Psoas muscle (tissue), 8 donors: ENCODE measurements around the gene ZNF268. TPM values are rescaled to one million over a fixed set of nuclear protein-coding genes. Genes with fewer than 3 reads are reported as not detected.

Source experiments
- ATAC-seq, 4 donors: fragments of 200-7000 bp; cut with Tn5 transposase; one replicate each; pipeline ENCODE4 v1.9.1; 2020; ENCODE audit warnings: moderate library complexity in 3 of 4, mild to moderate bottlenecking in 2 of 4
- DNase-seq, 2 donors: peaks; one replicate each; pipeline ENCODE4 v3.0.0-alpha.2; 2020
- H3K27ac ChIP-seq: fragments of 200-600 bp; one replicate; pipeline ENCODE4 v1.8.0; 2022
- H3K27me3 ChIP-seq, 3 donors: fragments of 200-600 bp in 1 of 3; one replicate each; pipeline versions ENCODE4 v1.6.1 to v1.8.0; 2013 to 2022; ENCODE audit warnings: low read length in 2 of 3, mild to moderate bottlenecking in 2 of 3, moderate library complexity in 1 of 3; ENCODE audit not compliant: insufficient read depth in 3 of 3
- H3K36me3 ChIP-seq, 2 donors: fragments of 200-600 bp in 1 of 2; one replicate each; pipeline versions ENCODE4 v1.6.1 to v1.8.0; 2013 to 2022; ENCODE audit warnings: low read depth in 1 of 2, mild to moderate bottlenecking in 1 of 2, moderate library complexity in 1 of 2; ENCODE audit not compliant: insufficient read depth in 1 of 2
- H3K4me1 ChIP-seq: fragments of 200-600 bp; one replicate; pipeline ENCODE4 v1.8.0; 2022
- H3K4me3 ChIP-seq: fragments of 200-600 bp; one replicate; pipeline ENCODE4 v1.8.0; 2022; ENCODE audit warnings: mild to moderate bottlenecking
- H3K9me3 ChIP-seq: fragments of 200-600 bp; one replicate; pipeline ENCODE4 v1.8.0; 2022
- WGBS, 3 donors: extraction: QIAGEN DNeasy Blood & Tissue Kit; methylation state at CpG; one replicate each; pipeline versions ENCODE4 v1.1.6 to v1.1.7; 2013; 5-methylcytosine and 5-hydroxymethylcytosine counted together
- intact Hi-C, 2 donors: fragments of 100-400 bp; cut with DNase I; formaldehyde crosslinking; loops; one replicate each; pipeline versions ENCODE4 v1.11.0 to v1.14.2; 2022
- polyA plus RNA-seq, 3 donors: library from polyadenylated mRNA; stranded (reverse); fragments of 200-250 nt; gene quantifications; one replicate each; pipeline ENCODE4 v1.2.3, GENCODE V29; 2013
- total RNA-seq, 4 donors: library from RNA; stranded (reverse); fragmentation: NEBNext Ultra II Directional in 2 of 4; extraction: Animal tissue kit (Norgen Biotek cat#: 25700) in 2 of 4; gene quantifications; one replicate each; pipeline versions ENCODE4 v1.2.1 to v1.2.4, GENCODE V29; 2021 to 2023
- TF ChIP-seq, protein P1 (sequence below): fragments of 200-600 bp; IDR thresholded peaks from one replicate; pipeline ENCODE4 v1.8.0; 2022; ENCODE audit warnings: antibody characterized with exemption
- donor health status: healthy with polysubstance abuse.
- donor health status: DM: no; HTN: no; CAD: no; lungs with moderate emphysema.
- donor health status: Bipolar disorder and iron deficiency.
- donor health status: healthy.
- donor health status: DM: yes; HTN: yes; CAD: no.
- donor health status: DM: no; HTN: no; CAD: no.
- donor health status: DM: no; HTN: no; CAD: no.
- donor health status: DM: yes; HTN: yes; CAD: no.

Gene ZNF268
- total and polyA plus RNA-seq, 7 donors, result 1.1 to 6.4 (median 5.6) TPM

DNA sequence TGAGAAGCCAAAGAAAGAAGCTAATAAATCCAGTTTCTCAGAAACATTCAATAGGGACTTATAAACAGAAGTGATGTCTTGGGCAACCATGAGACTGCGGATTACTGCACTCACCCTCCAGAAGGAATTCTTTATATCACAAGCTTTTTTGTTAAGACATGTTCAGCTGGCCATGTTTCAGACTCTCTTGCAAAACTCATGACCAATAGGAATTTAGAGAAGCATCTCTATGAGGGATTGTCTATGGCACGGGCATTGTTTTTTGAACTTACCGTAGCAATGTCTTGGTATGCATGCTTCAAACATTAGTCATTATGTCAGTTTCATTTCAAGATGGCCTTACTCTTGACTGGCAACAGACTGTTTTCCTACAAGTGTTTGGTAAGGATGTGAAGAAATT, 15.5 kb upstream of the ZNF268 start:
- Histone ChIP-seq H3K9me3 (peaks cover 66% of the 10 kb centered on the region), H3K4me3 (no peak overlapping the region), H3K27ac (no peak overlapping the region), H3K27me3 (no peaks in the 10 kb centered on the region), H3K36me3 (no peaks in the 10 kb centered on the region), H3K4me1 (no peaks in the 10 kb centered on the region)
- WGBS, 3 donors, result 89 to 92% (median 91%) methylated on average over 3 of the region's 3 CpGs
- intact Hi-C loops, result no loop called here
- DNase-seq (no peak), ATAC-seq (no peak)
- TF ChIP-seq, protein P1, sequence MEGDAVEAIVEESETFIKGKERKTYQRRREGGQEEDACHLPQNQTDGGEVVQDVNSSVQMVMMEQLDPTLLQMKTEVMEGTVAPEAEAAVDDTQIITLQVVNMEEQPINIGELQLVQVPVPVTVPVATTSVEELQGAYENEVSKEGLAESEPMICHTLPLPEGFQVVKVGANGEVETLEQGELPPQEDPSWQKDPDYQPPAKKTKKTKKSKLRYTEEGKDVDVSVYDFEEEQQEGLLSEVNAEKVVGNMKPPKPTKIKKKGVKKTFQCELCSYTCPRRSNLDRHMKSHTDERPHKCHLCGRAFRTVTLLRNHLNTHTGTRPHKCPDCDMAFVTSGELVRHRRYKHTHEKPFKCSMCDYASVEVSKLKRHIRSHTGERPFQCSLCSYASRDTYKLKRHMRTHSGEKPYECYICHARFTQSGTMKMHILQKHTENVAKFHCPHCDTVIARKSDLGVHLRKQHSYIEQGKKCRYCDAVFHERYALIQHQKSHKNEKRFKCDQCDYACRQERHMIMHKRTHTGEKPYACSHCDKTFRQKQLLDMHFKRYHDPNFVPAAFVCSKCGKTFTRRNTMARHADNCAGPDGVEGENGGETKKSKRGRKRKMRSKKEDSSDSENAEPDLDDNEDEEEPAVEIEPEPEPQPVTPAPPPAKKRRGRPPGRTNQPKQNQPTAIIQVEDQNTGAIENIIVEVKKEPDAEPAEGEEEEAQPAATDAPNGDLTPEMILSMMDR, result no peak

DNA sequence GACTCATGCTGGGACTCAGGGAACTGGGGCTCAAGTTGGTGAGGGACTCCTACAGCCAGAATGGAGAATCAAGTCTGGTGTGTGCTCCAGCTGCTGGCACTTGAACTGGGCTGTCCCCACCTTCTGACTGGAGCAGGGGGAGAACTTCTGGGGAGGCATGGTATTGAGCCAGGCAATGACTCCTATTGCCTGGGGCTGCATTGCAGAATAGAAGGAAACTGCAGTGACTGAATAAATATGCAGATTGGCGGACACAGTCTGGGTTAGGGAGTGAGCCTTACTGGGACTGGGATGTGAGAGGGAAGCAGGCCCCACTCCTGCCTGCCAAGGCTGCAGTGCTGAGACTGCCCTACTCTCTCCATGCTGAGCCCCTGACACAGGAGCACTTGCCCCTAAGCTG, 8.8 kb upstream of the ZNF268 start:
- Histone ChIP-seq H3K36me3 (no peaks in the 10 kb centered on the region), H3K4me1 (no peaks in the 10 kb centered on the region), H3K27me3 (no peaks in the 10 kb centered on the region), H3K27ac (no peak overlapping the region), H3K9me3 (peaks cover 45% of the 10 kb centered on the region), H3K4me3 (no peak overlapping the region)
- no peak for ATAC-seq
- no peak for DNase-seq
- TF ChIP-seq, protein P1, result no peak
- 80 to 83% (median 81%) methylated on average over 1 of the region's 1 CpG for WGBS, 3 donors
- intact Hi-C loops, result no loop called here

DNA sequence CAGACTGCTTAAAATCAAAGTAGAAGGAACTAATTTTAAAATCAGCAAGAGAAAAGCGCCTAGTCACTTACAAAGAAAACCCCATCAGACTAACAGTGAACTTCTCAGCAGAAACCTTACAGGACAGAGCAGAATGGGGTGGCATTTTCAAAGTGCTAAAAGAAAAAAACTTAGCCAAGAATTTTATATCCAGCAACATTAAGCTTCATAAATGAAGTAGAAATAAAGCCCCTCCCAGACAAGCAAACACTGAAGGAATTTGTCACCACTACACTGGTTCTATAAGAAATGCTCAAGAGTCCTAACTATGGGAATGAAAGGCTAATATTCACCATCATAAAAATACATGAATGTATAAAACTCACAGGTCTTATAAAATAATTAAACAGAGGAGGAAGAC, 6.4 kb upstream of the ZNF268 start:
- Histone ChIP-seq H3K4me3 (no peak overlapping the region), H3K4me1 (no peaks in the 10 kb centered on the region), H3K9me3 (peaks cover 54% of the 10 kb centered on the region), H3K36me3 (no peaks in the 10 kb centered on the region), H3K27me3 (no peaks in the 10 kb centered on the region), H3K27ac (no peak overlapping the region)
- no peak for DNase-seq
- TF ChIP-seq, protein P1, result no peak
- WGBS, 3 donors, result 61 to 74% (median 65%) methylated on average over 1 of the region's 1 CpG
- ATAC-seq, result no peak
- intact Hi-C loops, result no loop called here

DNA sequence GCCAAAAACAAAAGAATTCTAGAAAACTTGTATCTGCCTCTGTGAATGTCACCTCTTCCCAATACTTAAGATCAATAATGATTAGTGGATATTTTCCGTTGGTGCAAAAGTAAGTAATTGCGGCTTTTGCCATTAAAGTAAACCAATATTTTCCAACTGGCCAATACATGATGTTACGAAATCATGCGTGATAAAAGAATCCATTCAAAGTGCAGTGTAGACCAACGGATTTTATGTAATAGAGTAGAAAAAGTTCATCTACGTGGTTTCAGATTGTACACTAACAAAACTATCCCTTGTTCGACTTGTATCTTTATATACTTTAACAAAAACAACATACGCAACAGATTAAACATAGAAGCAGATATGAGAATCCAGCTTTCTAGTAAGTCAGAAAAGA, 626 bp upstream of the ZNF268 start:
- peaks cover 57% of the 10 kb centered on the region for H3K9me3 ChIP-seq
- no peaks in the 10 kb centered on the region for H3K27me3 ChIP-seq
- no peak for DNase-seq
- no peak overlapping the region for H3K27ac ChIP-seq
- 98 to 99% (median 98%) methylated on average over 8 of the region's 8 CpGs for WGBS, 3 donors
- ATAC-seq, result no peak
- intact Hi-C loops, result no loop called here
- peak overlapping the region; percentile 81 for H3K4me3 ChIP-seq
- H3K36me3 ChIP-seq, result peaks cover 2 to 25% of the 10 kb centered on the region in 2 donors
- H3K4me1 ChIP-seq, result peaks cover 8% of the 10 kb centered on the region
- TF ChIP-seq, protein P1, result no peak

DNA sequence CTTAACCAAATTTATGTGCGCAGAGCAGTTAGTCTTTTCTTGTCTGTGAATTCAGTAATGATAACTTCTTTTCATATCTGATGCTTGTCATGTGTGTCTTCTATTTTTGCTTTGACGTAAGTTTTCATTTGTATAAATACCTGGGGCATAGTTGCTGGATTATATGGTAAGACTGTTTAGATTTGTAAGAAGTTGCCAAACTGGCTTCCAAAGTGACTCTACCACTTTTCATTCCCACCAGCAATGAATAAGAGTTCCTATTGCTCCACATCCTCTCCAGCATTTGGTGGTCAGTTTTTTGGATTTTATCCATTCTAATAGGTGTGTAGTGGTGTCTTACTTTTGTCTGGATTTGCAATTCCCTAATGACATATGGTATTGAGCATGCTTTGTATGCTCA, 8.9 kb downstream of the ZNF268 start:
- H3K4me3 ChIP-seq, result no peak overlapping the region
- no peaks in the 10 kb centered on the region for H3K4me1 ChIP-seq
- H3K36me3 ChIP-seq, result peaks cover 59 to 98% of the 10 kb centered on the region in 2 donors
- no peak for ATAC-seq
- H3K9me3 ChIP-seq, result peaks cover 93% of the 10 kb centered on the region
- 98 to 99% (median 98%) methylated on average over 2 of the region's 2 CpGs for WGBS, 3 donors
- DNase-seq, result no peak
- intact Hi-C loops, result no loop called here
- H3K27me3 ChIP-seq, result no peaks in the 10 kb centered on the region
- no peak overlapping the region for H3K27ac ChIP-seq
- TF ChIP-seq, protein P1, result no peak
